Thyroid gland (tissue), 4 donors: ENCODE data around the gene PEX14.

ENCODE experiments used
- CTCF ChIP-seq, 6 experiments: fragments of 200-600 bp in 3 of 6; fragments of 450-650 bp in 3 of 6; sonication (generic) in 3 of 6; IDR thresholded peaks; one replicate each; pipeline ENCODE4 v1.5.1; 2016 to 2019; ENCODE audit warnings: antibody characterized with exemption in 6 of 6, mild to moderate bottlenecking in 2 of 6, inconsistent platforms in 1 of 6, moderate library complexity in 1 of 6
- POLR2A ChIP-seq, 2 donors: fragments of 450-650 bp; IDR thresholded peaks; one replicate each; pipeline ENCODE4 v1.6.1; 2017; ENCODE audit warnings: antibody characterized with exemption in 2 of 2, mild to moderate bottlenecking in 2 of 2, moderate library complexity in 1 of 2

GRCh38 chr1:10648689-10649516, 174.2 kb downstream of the PEX14 start:
- TF ChIP-seq CTCF (IDR thresholded peaks at IDR 0.05): no peak
- no peak for TF ChIP-seq POLR2A (IDR thresholded peaks at IDR 0.05)
